Suprapubic skin (tissue), 4 donors: ENCODE data around the gene ARHGAP12. TPM values are rescaled to one million over a fixed set of nuclear protein-coding genes. Genes with fewer than 3 reads are reported as not detected.
"Not testable (repeated sequence)": the region's sequence is repeated elsewhere in the genome, so short reads cannot be mapped to it uniquely, and the experiment has no call there.

Experiments used
- DNase-seq, 2 donors: peaks; one replicate each; pipeline ENCODE4 v3.0.0-alpha.2; 2019; ENCODE audit warnings: low spot score in 2 of 2
- H3K27ac ChIP-seq: fragments of 200-600 bp; sonication (generic); one replicate; pipeline ENCODE4 v1.5.1; 2019
- H3K27me3 ChIP-seq: fragments of 200-600 bp; sonication (generic); one replicate; pipeline ENCODE4 v1.5.1; 2019
- H3K36me3 ChIP-seq: fragments of 200-600 bp; sonication (generic); one replicate; pipeline ENCODE4 v1.5.1; 2019
- H3K4me1 ChIP-seq: fragments of 200-600 bp; sonication (generic); one replicate; pipeline ENCODE4 v1.5.1; 2019
- H3K4me3 ChIP-seq: fragments of 200-600 bp; sonication (generic); one replicate; pipeline ENCODE4 v1.5.1; 2019; ENCODE audit warnings: mild to moderate bottlenecking
- H3K9me3 ChIP-seq: fragments of 200-600 bp; sonication (generic); one replicate; pipeline ENCODE4 v1.5.1; 2019
- EP300 ChIP-seq: sonication (generic); formaldehyde crosslinking; IDR thresholded peaks from one replicate; pipeline ENCODE4 v1.6.1; 2017; ENCODE audit warnings: antibody characterized with exemption
- POLR2A ChIP-seq, 2 donors: fragments of 450-650 bp; IDR thresholded peaks; one replicate each; pipeline ENCODE4 v1.6.1; 2017; ENCODE audit warnings: antibody characterized with exemption in 2 of 2, mild to moderate bottlenecking in 2 of 2, moderate library complexity in 2 of 2
- POLR2AphosphoS5 ChIP-seq, 3 donors: sonication (generic); formaldehyde crosslinking; IDR thresholded peaks; one replicate each; pipeline ENCODE4 v1.6.1; 2017; ENCODE audit warnings: antibody characterized with exemption in 3 of 3
- WGBS: methylation state at CpG from one replicate; pipeline ENCODE4 v1.1.5; 2018; 5-methylcytosine and 5-hydroxymethylcytosine counted together
- total RNA-seq, 4 donors: library from RNA; depleted of rRNA; stranded (reverse); fragments of >200 nt; gene quantifications; one replicate each; pipeline ENCODE4 v1.1.0, GENCODE V29; 2016
- TF ChIP-seq, protein P1 (sequence below), 2 donors: fragments of 200-600 bp in 1 of 2; fragments of 450-650 bp in 1 of 2; sonication (generic) in 1 of 2; IDR thresholded peaks; one replicate each; pipeline ENCODE4 v1.5.1; 2016 to 2019; ENCODE audit warnings: antibody characterized with exemption in 2 of 2, mild to moderate bottlenecking in 1 of 2, moderate library complexity in 1 of 2

Gene ARHGAP12
- total RNA-seq, 4 donors from 2014 or later, result 25.7 to 64.5 (median 39.5) TPM

DNA sequence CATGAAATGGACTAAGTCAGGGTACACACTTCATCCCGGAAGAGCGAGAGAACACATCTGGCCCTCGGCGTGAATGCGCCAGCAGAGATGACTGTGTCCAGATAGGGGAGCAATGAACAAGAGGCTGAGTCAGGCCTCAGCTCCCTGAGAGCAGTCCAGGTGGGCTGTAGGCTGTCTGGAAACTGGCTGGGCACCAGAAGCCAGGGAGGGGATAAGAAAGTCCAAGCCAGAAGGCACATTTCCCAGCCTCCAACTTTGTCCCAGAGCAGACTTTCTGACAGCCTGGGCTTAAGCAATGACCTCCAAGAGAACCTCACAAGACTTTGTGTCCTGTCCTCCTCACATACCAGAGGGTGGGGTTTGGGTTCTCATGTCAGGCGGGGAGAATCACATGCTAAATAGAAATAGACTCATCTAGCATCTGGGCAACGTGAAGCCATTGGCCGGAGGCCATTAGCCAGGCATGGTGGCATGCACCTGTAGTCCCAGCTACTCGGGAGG is 157.2 kb downstream of the ARHGAP12 start:
- Histone ChIP-seq H3K4me3 (no peak overlapping the region), H3K36me3 (no peaks in the 10 kb centered on the region), H3K27ac (no peak overlapping the region), H3K27me3 (no peaks in the 10 kb centered on the region), H3K4me1 (peaks cover 2% of the 10 kb centered on the region), H3K9me3 (no peaks in the 10 kb centered on the region)
- WGBS, result 62% methylated on average over 7 of the region's 9 CpGs
- TF ChIP-seq, protein P1, sequence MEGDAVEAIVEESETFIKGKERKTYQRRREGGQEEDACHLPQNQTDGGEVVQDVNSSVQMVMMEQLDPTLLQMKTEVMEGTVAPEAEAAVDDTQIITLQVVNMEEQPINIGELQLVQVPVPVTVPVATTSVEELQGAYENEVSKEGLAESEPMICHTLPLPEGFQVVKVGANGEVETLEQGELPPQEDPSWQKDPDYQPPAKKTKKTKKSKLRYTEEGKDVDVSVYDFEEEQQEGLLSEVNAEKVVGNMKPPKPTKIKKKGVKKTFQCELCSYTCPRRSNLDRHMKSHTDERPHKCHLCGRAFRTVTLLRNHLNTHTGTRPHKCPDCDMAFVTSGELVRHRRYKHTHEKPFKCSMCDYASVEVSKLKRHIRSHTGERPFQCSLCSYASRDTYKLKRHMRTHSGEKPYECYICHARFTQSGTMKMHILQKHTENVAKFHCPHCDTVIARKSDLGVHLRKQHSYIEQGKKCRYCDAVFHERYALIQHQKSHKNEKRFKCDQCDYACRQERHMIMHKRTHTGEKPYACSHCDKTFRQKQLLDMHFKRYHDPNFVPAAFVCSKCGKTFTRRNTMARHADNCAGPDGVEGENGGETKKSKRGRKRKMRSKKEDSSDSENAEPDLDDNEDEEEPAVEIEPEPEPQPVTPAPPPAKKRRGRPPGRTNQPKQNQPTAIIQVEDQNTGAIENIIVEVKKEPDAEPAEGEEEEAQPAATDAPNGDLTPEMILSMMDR (IDR thresholded peaks at IDR 0.05), result no peak
- DNase-seq, result no peak

DNA sequence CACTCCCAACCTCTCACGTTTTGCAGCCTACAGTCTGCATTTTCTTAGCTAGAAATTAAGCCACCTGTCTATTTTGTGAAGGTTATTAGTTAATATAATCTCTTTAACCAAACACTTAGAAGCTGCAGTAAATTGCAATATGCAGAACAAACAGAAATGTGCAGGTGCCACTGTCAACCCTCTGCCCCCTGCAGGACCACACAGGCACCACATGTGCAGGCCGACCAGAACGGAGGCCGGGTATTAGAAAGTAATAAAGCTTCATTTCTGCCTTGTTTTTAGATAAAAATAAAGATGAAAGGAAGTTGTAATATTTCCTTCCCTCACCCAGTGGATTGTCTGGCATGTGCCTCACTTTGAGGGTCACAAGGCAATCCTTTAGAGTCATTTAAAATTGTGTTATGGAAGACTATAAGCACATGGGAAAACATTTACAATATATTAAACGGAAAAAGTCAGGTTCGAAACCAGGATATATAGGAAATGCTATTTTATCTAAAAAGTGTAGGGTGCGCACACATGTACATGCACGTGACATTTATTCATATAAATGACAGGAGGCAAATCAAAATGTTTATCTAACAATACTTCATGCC is 158.2 kb downstream of the ARHGAP12 start:
- DNase-seq, result no peak
- TF ChIP-seq, protein P1 (IDR thresholded peaks at IDR 0.05), result peak; percentile 50 to 55
- no peak for TF ChIP-seq EP300
- Histone ChIP-seq H3K4me1 (peaks cover 2% of the 10 kb centered on the region), H3K4me3 (no peak overlapping the region), H3K9me3 (no peaks in the 10 kb centered on the region), H3K27ac (no peak overlapping the region), H3K36me3 (no peaks in the 10 kb centered on the region), H3K27me3 (no peaks in the 10 kb centered on the region)
- WGBS, result 75% methylated on average over 8 of the region's 8 CpGs

DNA sequence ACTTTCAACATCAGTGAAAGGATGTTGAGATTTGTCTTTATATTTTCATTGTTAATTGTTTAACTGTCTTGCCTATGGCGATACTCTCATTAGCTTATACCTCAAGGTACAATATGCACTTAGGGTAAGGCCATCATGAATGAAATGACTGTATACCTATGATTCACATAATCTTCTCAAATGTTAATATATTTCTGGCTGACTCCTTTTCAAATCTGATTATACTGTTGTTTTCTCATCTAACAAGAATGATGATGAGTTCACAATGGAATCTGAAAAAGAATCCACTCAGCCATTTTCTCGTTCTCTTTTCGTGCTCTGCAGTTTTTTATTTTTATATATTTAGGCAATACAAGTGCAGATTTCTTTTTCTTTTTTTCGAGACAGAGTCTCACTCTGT is 159.1 kb downstream of the ARHGAP12 start:
- no peak for DNase-seq
- Histone ChIP-seq H3K27me3 (no peaks in the 10 kb centered on the region), H3K4me1 (peaks cover 2% of the 10 kb centered on the region), H3K27ac (no peak overlapping the region), H3K4me3 (no peak overlapping the region), H3K36me3 (no peaks in the 10 kb centered on the region), H3K9me3 (no peaks in the 10 kb centered on the region)
- WGBS, result 53% methylated on average over 4 of the region's 4 CpGs
- TF ChIP-seq POLR2AphosphoS5 (IDR thresholded peaks at IDR 0.05) (no peak), EP300 (no peak), POLR2A (IDR thresholded peaks at IDR 0.05) (no peak)
- TF ChIP-seq, protein P1 (IDR thresholded peaks at IDR 0.05), result no peak

DNA sequence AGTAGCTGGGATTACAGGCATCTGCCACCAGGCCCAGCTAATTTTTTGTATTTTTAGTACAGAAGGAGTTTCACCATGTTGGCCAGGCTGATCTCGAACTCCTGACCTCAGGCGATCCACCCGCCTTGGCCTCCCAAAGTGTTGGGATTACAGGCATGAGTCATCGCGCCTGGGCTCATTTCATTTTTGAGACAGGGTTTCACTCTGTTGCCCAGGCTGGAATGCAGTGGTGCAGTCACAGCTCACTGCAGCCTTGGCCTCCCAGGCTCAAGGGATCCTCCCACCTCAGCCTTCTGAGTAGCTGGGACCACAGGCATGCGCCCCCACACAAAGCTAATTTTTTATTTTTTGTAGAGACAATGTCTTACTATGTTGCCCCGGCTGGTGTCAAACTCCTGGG is 159.7 kb downstream of the ARHGAP12 start:
- H3K9me3 ChIP-seq, H3K4me3 ChIP-seq, DNase-seq, H3K27ac ChIP-seq, H3K4me1 ChIP-seq, H3K27me3 ChIP-seq, H3K36me3 ChIP-seq: not testable (repeated sequence)
- WGBS, result 85% methylated on average over 7 of the region's 7 CpGs

DNA sequence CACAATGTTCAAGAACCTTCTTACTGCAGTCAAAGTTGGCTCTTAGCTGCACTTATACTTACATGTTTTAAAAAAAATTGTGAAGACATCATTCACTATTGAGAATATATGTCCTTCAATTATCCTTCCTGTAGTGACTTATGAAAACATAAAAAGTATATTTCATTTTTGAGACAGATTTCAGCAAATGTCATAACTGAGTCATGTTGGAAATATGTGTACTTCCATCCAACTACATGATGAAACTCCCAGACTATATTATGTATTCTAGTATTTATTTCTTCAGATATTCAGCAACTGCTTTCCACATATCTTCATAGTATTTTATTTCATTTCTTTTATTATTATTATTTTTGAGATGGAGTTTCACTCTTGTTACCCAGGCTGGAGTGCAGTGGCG is 160.2 kb downstream of the ARHGAP12 start:
- H3K4me3 ChIP-seq, result no peak overlapping the region
- H3K4me1 ChIP-seq, result peaks cover 2% of the 10 kb centered on the region
- no peak overlapping the region for H3K27ac ChIP-seq
- TF ChIP-seq EP300, result no peak
- TF ChIP-seq POLR2A (IDR thresholded peaks at IDR 0.05), result no peak
- TF ChIP-seq, protein P1 (IDR thresholded peaks at IDR 0.05), result no peak
- no peaks in the 10 kb centered on the region for H3K9me3 ChIP-seq
- WGBS, result 100% methylated on average over 1 of the region's 1 CpG
- H3K36me3 ChIP-seq, result no peaks in the 10 kb centered on the region
- no peak for DNase-seq
- H3K27me3 ChIP-seq, result no peaks in the 10 kb centered on the region

DNA sequence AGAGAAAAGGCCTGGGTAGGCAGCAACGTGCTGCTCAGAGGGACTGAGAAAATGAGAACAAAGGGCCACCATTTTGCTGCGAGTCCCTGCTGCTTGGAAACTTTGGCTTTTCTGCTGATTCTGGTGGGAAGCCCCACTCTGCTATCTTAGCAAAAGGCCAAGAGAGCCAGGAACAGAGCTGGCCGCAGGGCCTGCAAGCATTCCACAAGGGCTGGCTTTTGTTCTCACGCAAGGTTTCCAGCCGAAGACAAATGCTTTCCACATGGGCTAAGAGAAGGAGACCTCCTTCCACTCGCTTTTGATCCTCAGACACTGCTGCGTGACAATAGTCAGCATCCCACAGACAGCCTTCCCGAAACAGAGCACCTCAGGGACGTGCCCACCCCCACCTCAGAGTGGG is 163.1 kb downstream of the ARHGAP12 start:
- Histone ChIP-seq H3K4me1 (peaks cover 12% of the 10 kb centered on the region), H3K36me3 (no peaks in the 10 kb centered on the region), H3K4me3 (no peak overlapping the region), H3K27ac (peak overlapping the region; percentile 38), H3K27me3 (no peaks in the 10 kb centered on the region), H3K9me3 (no peaks in the 10 kb centered on the region)
- no peak for TF ChIP-seq EP300
- TF ChIP-seq POLR2AphosphoS5 (IDR thresholded peaks at IDR 0.05), result no peak
- no peak for TF ChIP-seq POLR2A (IDR thresholded peaks at IDR 0.05)
- TF ChIP-seq, protein P1 (IDR thresholded peaks at IDR 0.05), result no peak
- DNase-seq, result no peak
- 70% methylated on average over 9 of the region's 9 CpGs for WGBS
